ENCODE measurements around the gene NRAP. TPM values are rescaled to one million over a fixed set of nuclear protein-coding genes. Genes with fewer than 3 reads are reported as not detected.

The NRAP gene
- total and polyA plus RNA-seq, 2 of the 4 experiments (the other 2 are of a cell fraction): not detected

DNA sequence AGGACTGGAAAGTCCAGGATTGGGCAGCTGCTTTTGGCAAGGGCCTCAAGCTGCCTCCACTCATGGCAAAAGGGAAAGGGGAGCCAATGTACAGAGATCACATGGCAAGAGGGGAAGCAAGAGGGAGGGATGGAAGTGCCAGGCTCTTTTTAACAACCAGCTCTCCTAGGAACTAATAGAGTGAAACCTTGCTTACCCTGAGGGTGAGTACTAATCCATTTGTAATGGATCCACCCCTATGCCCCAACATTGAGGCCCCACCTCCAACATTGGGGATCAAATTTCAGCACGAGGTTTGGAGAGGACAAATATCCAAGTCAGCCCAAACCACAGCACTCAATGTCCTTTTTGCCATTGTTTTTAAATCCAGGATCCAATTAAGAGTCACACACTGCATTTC, 98.5 kb downstream of the NRAP start:
- WGBS, 2 experiments (ENCODE audit: extremely low coverage in 2 of 2, insufficient read length in 1 of 2): no CpG with 5 or more reads among the region's 1 CpG
- no peak overlapping the region for H2AFZ ChIP-seq (replicated peaks; ENCODE audit: low read length, poor library complexity)
- no peak overlapping the region for H2BK15ac ChIP-seq (ENCODE audit: low read depth, low read length)
- no peak overlapping the region for H3K4me3 ChIP-seq (ENCODE audit: insufficient read depth, low read depth, low read length)
- H3K56ac ChIP-seq (ENCODE audit: extremely low read depth, insufficient read depth, low read length): no peak overlapping the region
- H4K91ac ChIP-seq (ENCODE audit: insufficient read depth, low read depth, low read length): no peak overlapping the region
- CTCF ChIA-PET: no interaction called here
- H3K27ac ChIP-seq (ENCODE audit: insufficient read depth, low read length): no peak overlapping the region
- no peaks in the 10 kb centered on the region for H3K4me1 ChIP-seq (ENCODE audit: control insufficient read depth, insufficient read depth, low read length)
- H2BK120ac ChIP-seq (ENCODE audit: low read depth, low read length): no peak overlapping the region
- DNase-seq (no peak), ATAC-seq (ENCODE audit: low read depth) (no peak)
- TF ChIP-seq RCOR1 (IDR thresholded peaks at IDR 0.05; ENCODE audit: insufficient replicate concordance, low read length) (no peak), CHD1 (IDR thresholded peaks at IDR 0.05; ENCODE audit: low read depth, low read length) (no peak), MAFK (IDR thresholded peaks at IDR 0.05; ENCODE audit: low read depth, low read length) (no peak), MXI1 (IDR thresholded peaks at IDR 0.05; ENCODE audit: borderline replicate concordance, low read depth, low read length) (no peak), RFX5 (IDR thresholded peaks at IDR 0.05; ENCODE audit: low read depth, low read length) (no peak), RAD21 (IDR thresholded peaks at IDR 0.05; ENCODE audit: low read length) (no peak), FOS (IDR thresholded peaks at IDR 0.05; ENCODE audit: low read depth, low read length) (no peak), CEBPB (IDR thresholded peaks at IDR 0.05; ENCODE audit: low read depth, low read length) (no peak), MAZ (IDR thresholded peaks at IDR 0.05; ENCODE audit: borderline replicate concordance, low read depth, low read length) (no peak), SMC3 (IDR thresholded peaks at IDR 0.05; ENCODE audit: low read depth, low read length) (no peak), POLR2A (IDR thresholded peaks at IDR 0.05; ENCODE audit: low read depth, low read length) (no peak), NFE2L2 (IDR thresholded peaks at IDR 0.05; ENCODE audit: low read depth, low read length) (no peak), BHLHE40 (IDR thresholded peaks at IDR 0.05; ENCODE audit: low read depth, low read length) (no peak)
- TF ChIP-seq, protein P1, sequence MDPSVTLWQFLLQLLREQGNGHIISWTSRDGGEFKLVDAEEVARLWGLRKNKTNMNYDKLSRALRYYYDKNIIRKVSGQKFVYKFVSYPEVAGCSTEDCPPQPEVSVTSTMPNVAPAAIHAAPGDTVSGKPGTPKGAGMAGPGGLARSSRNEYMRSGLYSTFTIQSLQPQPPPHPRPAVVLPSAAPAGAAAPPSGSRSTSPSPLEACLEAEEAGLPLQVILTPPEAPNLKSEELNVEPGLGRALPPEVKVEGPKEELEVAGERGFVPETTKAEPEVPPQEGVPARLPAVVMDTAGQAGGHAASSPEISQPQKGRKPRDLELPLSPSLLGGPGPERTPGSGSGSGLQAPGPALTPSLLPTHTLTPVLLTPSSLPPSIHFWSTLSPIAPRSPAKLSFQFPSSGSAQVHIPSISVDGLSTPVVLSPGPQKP (IDR thresholded peaks at IDR 0.05; ENCODE audit: borderline replicate concordance, low read depth, low read length): no peak
- TF ChIP-seq, protein P2, sequence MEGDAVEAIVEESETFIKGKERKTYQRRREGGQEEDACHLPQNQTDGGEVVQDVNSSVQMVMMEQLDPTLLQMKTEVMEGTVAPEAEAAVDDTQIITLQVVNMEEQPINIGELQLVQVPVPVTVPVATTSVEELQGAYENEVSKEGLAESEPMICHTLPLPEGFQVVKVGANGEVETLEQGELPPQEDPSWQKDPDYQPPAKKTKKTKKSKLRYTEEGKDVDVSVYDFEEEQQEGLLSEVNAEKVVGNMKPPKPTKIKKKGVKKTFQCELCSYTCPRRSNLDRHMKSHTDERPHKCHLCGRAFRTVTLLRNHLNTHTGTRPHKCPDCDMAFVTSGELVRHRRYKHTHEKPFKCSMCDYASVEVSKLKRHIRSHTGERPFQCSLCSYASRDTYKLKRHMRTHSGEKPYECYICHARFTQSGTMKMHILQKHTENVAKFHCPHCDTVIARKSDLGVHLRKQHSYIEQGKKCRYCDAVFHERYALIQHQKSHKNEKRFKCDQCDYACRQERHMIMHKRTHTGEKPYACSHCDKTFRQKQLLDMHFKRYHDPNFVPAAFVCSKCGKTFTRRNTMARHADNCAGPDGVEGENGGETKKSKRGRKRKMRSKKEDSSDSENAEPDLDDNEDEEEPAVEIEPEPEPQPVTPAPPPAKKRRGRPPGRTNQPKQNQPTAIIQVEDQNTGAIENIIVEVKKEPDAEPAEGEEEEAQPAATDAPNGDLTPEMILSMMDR (conservative IDR thresholded peaks at IDR 0.05; ENCODE audit: low read depth, low read length): no peak
- TF ChIP-seq, protein P3, sequence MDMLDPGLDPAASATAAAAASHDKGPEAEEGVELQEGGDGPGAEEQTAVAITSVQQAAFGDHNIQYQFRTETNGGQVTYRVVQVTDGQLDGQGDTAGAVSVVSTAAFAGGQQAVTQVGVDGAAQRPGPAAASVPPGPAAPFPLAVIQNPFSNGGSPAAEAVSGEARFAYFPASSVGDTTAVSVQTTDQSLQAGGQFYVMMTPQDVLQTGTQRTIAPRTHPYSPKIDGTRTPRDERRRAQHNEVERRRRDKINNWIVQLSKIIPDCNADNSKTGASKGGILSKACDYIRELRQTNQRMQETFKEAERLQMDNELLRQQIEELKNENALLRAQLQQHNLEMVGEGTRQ (IDR thresholded peaks at IDR 0.05; ENCODE audit: low read depth, low read length): no peak
- no peak overlapping the region for H2AK9ac ChIP-seq (replicated peaks; ENCODE audit: low read depth, low read length, poor library complexity)
- no peaks in the 10 kb centered on the region for H3K79me1 ChIP-seq (ENCODE audit: low read depth in 1 of 2, low read length in 2 of 2)
- H4K8ac ChIP-seq (ENCODE audit: low read depth in 2 of 2, low read length in 2 of 2): no peak overlapping the region
- H2BK5ac ChIP-seq (ENCODE audit: low read depth, low read length, poor library complexity, severe bottlenecking): no peak overlapping the region
- dilution Hi-C loops (cut with HindIII; ENCODE audit: low sequenced_read_pairs, unreplicated experiment) (no loop called here), in situ Hi-C loops (cut with MboI; ENCODE audit: low sequenced_read_pairs) (no loop called here), intact Hi-C loops (cut with micrococcal nuclease) (no loop called here)
- no peak overlapping the region for H3K9ac ChIP-seq (ENCODE audit: low read depth, low read length)
- no peak overlapping the region for H4K5ac ChIP-seq (ENCODE audit: low read depth, low read length)
- no peaks in the 10 kb centered on the region for H3K36me3 ChIP-seq (ENCODE audit: control insufficient read depth, insufficient read depth, low read length)
- H3K9me3 ChIP-seq (ENCODE audit: control insufficient read depth, insufficient read depth, low read length): no peaks in the 10 kb centered on the region
- H3K9me1 ChIP-seq (ENCODE audit: insufficient read depth, low read length): no peaks in the 10 kb centered on the region
- no peak overlapping the region for H3K14ac ChIP-seq (replicated peaks; ENCODE audit: low read depth, low read length)
- no peak overlapping the region for H3K23ac ChIP-seq (ENCODE audit: low read depth, low read length)
- POLR2A ChIA-PET (ENCODE audit: unreplicated experiment): no interaction called here
- H2AK5ac ChIP-seq (ENCODE audit: low read depth, low read length): no peak overlapping the region
- H3K27me3 ChIP-seq (ENCODE audit: control insufficient read depth, insufficient read depth, low read length): no peaks in the 10 kb centered on the region
- no peak overlapping the region for H3K4me2 ChIP-seq (ENCODE audit: low read depth, low read length)
- no peak overlapping the region for H2BK20ac ChIP-seq (ENCODE audit: low read depth, low read length)
- no TSS peak for BruUV-seq (replicated peaks)
- no peaks in the 10 kb centered on the region for H4K20me1 ChIP-seq (ENCODE audit: insufficient read depth, low read length)
- H3K4ac ChIP-seq (ENCODE audit: low read depth, low read length): no peak overlapping the region
- H3K18ac ChIP-seq (ENCODE audit: low read depth, low read length): no peak overlapping the region
